GM10248 (cell line): ENCODE results near the gene KEAP1.

Source experiments
- CTCF ChIA-PET: fragments of 300-600 bp; sonication (Branson Sonifier 250); formaldehyde crosslinking; extraction: SDS; loops from one replicate; lab custom pipeline; 2021; ENCODE audit warnings: antibody characterized with exemption; lab: Yijun Ruan, JAX
- POLR2A ChIA-PET: fragments of 350-650 bp; sonication (Branson Sonifier 250); formaldehyde crosslinking; extraction: SDS; loops from one replicate; lab custom pipeline; 2020; ENCODE audit warnings: antibody characterized with exemption; lab: Yijun Ruan, JAX
- DNase-seq: peaks from one replicate; pipeline ENCODE4 v3.0.0; 2012; ENCODE audit errors: extremely low spot score
- CTCF ChIP-seq: IDR thresholded peaks from 2 replicates; pipeline ENCODE4 v1.5.1; 2012; ENCODE audit warnings: mild to moderate bottlenecking, low read depth; ENCODE audit errors: extremely low read depth, missing control alignments, control extremely low read depth

KEAP1 gene

GRCh38 chr19:10525636-10526035, 22.5 kb upstream of the KEAP1 start:
- POLR2A ChIA-PET: no interaction called here
- no peak for DNase-seq
- CTCF ChIA-PET: interaction anchor here (1.0 to 1.3 kb wide), 2 partner anchors 15 to 46 kb away, joined by 4 read pairs; no protein-coding TSS in a partner anchor
- TF ChIP-seq CTCF: no peak

GRCh38 chr19:10523135-10523636, 20.0 kb upstream of the KEAP1 start:
- POLR2A ChIA-PET: no interaction called here
- TF ChIP-seq CTCF: no peak
- CTCF ChIA-PET: interaction anchor here (1.2 to 4.5 kb wide), 4 partner anchors 14 to 121 kb away, joined by 3 to 16 read pairs (median 3); no protein-coding TSS in a partner anchor
- no peak for DNase-seq

- DNase-seq: no peak
- POLR2A ChIA-PET: no interaction called here
- CTCF ChIA-PET: interaction anchor here (1.0 to 4.5 kb wide), 4 partner anchors 9 to 20 kb away, joined by 3 to 16 read pairs (median 4); no protein-coding TSS in a partner anchor
- no peak for TF ChIP-seq CTCF
Measured at GRCh38 chr19:10521461-10522171, 18.5 kb upstream of the KEAP1 start.

- ChIA-PET POLR2A (no interaction called here), CTCF (interaction anchor here (1.1 to 4.5 kb wide), 6 partner anchors 9 to 124 kb away, joined by 3 to 16 read pairs (median 4); no protein-coding TSS in a partner anchor)
- no peak for DNase-seq
- no peak for TF ChIP-seq CTCF
Measured at GRCh38 chr19:10520652-10521318, 17.6 kb upstream of the KEAP1 start.

GRCh38 chr19:10519421-10519820, 16.3 kb upstream of the KEAP1 start:
- CTCF ChIA-PET: interaction anchor here (1.4 to 4.5 kb wide), 4 partner anchors 8 to 125 kb away, joined by 4 to 16 read pairs (median 4); no protein-coding TSS in a partner anchor
- TF ChIP-seq CTCF: no peak
- POLR2A ChIA-PET: no interaction called here
- no peak for DNase-seq
